GM04503 (cell line): ENCODE results near the gene KRT75.
"Not testable (repeated sequence)": the region's sequence is repeated elsewhere in the genome, so short reads cannot be mapped to it uniquely, and the experiment has no call there.

Experiments used
- DNase-seq: peaks from one replicate; pipeline ENCODE4 v3.0.0-alpha.2; 2012; ENCODE audit warnings: low read depth

KRT75 gene

DNA sequence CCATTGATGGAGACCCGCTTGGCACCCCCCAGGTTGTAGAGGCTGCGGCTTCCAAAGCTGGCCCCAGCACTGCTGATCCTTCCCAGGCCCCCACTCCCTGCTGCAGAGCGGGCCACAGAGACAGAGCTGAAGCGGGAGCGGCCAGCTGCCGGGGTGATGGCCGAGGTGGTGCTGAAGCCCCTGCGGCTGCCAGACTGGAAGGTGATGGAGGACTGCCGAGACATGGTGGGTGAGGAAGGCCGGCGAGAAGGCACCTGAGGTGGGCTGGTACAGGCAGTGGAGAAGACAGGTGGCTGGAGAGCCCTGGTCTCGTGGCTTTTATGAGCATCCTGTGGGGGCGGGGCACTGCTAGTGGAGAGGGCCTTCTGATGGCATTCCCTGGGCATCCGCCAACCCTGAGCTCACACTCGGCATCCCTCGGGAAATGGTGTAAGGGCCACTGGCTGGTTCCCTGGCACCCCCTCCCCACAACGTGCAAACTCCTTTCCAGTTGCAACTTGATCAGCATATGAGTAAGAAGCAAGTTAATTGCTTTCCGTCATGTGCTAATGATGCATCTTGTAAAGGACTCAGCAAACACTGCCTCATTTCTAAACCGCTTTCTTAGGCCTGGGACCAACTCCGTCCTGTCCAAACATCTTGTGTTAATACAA lies at the start of gene KRT75:
Gene KRT75 (minus strand): TSS at position 291 of the 653 bp plus-strand sequence. CDS start 67 bp downstream, at position 224.
- no peak for DNase-seq

DNA sequence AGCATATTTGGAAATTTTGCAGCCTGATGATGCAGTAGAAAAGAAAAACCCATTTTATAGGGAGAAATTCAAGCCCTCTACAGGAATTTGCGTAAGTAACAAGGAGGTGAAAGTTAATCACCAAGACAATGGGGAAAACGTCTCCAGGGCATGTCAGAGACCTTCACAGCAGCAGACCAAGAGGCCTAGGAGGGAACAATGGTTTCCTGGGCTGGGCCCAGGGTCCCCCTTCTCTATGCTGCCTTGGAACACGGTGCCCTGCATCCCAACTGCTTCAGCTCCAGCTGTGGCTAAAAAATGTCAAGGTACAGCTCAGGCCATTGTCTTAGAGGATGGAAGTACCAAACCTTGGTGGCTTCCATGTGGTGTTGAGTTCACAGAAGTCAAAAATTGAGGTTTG lies 45.9 kb upstream of the KRT75 start:
- no peak for DNase-seq

DNA sequence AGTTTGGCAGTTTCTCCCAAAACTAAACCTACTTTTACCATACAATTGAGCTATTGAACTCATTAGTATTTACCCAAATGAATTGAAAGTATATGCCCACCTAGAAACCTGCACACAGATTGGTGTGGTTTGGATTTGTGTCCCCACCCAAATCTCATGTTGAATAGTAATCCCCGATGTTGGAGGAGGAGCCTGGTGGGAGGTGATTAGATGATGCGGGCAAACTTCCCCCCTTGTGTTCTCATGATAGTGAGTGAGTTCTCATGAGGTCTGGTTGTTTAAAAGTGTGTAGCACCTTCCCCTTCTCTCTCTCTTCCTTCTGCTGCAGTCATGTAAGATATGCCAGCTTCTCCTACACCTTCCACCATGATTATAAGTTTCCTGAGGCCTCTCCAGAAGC lies 43.5 kb upstream of the KRT75 start:
- no peak for DNase-seq

DNA sequence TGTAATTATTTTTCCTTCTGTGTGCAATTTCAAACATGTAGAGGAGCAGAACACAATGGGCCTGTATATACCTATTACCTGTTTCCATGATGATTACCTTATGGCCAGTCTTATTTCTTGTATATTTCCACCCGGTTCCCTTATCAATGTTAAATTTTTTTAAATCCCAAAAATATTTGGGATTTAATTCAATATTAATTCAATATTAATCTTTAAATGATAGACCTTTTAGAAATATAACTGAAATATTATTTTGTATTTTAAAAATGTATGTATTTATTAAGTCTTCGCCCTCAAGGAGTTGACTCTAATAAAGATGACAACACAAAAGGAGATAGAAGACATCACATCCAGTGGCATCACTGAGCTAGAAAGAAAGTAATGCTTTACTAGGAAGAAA lies 40.0 kb upstream of the KRT75 start:
- DNase-seq, result no peak

DNA sequence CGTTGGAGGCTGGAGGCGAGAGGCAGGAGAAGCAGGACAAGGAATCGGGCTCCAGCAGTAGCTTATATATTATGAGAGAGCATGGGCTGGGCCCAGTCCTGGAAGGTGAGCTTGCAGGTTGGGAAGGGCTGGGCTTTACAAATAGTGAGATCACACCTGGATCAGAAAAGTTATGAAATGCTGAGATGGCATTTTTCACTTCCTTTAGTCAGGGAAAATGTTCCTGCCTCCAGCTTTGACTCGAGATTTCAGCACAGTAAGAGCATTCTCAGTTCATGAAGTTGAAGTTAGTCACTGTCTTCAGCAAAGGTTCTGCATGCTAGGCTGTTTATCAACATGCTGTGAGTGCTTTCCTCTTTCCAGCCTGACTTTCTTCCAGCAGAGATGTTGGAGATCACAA lies 39.6 kb upstream of the KRT75 start, which contains the start of gene KRT6C:
Gene KRT6C (minus strand): TSS at position 38 of the 400 bp plus-strand sequence. CDS start 68 bp downstream, outside the sequence.
- no peak for DNase-seq

DNA sequence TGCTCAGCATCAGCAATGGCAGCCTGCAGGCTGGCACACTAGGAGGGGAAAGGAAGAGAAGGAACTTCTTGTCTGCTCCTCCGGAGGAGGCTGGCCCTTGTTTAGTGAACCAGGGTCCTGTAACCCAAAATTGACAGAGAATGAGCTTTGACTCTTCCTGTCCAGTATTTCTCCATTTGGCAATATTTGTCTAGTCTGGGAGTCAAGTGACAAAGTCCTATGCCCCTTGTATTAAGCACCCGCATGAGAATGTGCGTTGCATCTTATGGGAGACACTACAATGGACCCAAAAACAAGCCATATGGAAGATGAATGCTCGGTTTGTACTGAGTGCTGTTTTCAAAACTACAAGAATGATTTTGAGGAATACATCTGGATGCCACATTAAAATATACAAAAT lies 35.7 kb upstream of the KRT75 start:
- no peak for DNase-seq

DNA sequence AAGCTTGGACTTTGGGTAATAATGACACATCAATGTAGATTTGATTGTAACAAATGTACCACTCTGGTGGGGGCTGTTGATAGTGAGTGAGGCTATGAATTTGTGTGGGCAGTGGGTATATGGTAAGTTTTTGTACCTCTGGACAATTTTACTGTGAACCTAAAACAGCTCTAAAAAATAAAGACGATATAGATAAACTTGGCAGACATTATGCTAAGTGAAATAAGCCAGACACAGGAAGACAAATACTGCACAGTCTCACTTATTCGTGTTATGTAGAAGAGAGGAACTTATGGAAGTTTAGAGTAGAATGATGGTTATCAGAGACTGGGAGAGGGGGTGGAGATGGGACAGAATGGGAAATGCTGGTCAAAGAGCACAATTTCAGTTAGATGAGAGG lies 30.7 kb upstream of the KRT75 start:
- DNase-seq, result no peak

DNA sequence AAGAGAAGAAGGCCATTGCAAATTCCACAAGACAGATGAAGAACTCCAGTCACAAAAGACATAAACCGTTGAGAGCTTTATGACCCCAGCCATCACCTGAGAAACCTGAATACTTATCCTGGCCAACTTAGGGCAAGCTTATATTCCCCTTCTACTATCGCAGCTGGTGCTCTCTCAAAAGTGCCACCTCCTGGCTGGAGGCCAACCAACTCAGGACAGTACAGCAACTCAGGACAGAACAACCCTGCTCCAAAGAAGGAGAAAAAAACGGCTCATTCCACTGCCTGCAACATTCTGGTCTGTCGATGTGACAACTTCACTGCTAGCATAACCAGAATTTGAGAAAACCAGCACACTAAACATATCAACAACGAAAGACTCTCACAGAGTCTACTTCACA lies 27.5 kb upstream of the KRT75 start:
- no peak for DNase-seq

DNA sequence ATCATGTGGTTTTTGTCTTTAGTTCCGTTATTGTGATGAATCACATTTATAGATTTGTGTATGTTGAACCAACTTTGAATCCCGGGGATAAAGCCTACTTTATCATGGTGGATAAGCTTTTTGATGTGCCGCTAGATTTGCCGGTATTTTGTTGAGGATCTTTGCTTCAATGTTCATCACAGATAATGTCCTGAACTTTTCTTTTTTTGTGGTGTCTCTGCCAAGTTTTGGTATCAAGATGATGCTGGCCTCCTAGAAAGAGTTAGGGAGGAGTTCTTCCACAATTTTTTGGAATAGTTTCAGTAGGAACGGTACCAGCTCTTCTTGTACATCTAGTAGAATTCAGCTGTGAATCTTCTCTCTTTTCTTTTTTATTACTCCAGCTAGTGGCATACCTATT lies 24.7 kb upstream of the KRT75 start:
- no peak for DNase-seq

DNA sequence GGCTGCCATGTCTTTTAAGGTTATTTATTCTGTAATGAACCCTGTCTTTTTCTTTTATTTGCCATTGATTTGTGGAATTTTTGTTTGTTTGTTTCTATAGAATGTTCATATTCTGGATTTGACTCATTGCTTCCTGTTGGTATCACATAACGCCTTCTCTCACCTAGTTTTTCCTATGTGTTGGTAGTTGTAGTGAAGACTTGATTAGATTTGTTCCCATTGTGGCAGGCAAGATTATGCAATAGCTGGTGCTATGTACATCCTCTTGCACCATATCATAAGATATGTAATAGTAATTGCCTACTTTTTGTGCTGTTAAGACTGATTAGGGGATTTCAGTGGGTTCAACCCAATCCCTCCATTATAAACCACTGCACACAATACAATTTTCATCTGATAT lies 21.6 kb upstream of the KRT75 start:
- DNase-seq, result no peak

DNA sequence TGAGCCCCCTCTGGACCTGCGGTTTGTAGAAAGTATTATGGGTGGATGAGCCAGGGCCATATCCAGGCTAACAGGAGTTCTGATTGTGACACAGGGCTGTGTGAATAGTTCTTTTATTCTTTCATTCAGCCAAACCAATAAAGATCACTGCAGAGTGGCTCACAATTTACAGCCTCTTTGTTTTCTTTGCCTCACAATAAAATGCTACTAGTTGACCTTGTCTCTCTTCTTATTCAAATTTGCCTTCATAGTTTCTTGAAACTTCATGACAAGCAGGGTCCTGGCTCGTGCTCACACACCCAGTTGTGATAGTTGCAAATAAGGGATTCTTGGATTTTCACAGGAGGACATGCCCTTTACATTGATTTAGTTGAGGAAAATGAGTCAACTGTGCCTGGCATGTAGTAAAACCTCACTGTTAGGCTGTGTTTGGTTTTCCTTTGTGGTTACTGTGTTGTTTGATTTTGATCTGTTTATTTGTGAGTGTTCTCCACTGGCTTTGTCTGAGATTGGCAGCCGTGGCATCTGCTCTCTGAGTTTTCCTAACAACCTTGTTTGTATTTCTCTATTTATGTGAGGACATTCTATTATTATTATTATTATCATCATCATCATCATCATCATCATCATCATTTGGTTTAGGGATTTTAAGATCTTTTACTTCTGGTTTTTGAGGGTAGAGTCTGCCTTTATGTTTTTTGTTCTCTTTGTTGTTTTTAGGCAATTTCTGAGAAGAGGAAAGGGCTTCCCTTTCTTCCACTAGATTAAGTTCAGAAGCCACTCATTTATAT lies 20.4 kb upstream of the KRT75 start:
- no peak for DNase-seq

DNA sequence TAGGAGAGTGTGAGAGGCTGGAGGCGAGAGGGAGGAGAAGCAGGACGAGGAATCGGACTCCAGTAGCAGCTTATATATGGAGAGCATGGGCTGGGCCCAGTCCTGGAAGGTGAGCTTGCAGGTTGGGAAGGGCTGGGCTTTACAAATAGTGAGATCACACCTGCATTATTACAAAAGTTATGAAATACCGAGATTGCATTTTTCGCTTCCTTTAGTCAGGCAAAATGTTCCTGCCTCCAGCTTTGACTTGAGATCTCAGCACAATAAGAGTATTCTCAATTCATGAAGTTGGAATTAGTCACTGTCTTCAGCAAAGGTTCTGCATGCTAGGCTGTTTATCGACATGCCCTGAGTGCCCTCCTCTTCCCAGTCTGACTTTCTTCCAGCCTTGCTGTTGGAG lies 17.9 kb upstream of the KRT75 start, which contains the start of gene KRT6B:
Gene KRT6B (minus strand): TSS at position 46 of the 400 bp plus-strand sequence. CDS start 68 bp downstream, outside the sequence.
- DNase-seq, result no peak

DNA sequence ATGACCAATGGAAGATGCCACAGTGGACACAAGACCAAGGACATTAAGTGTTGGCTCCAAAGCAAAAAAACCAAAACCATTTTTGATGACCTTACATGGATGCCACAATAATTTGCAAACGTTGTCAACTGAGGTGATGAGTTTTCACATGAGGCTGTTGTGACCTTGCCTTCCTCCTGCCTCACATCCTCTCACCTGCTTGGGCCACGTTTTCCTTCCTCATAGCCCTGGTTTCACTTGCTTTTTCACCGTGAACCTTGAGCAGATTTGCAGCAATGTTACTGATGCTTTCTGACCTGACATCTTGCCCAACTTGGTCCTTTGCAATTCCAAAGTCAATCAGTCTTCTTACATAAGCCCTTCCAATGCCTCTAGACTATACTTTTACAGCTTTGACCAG lies 14.1 kb upstream of the KRT75 start:
- DNase-seq, result no peak

DNA sequence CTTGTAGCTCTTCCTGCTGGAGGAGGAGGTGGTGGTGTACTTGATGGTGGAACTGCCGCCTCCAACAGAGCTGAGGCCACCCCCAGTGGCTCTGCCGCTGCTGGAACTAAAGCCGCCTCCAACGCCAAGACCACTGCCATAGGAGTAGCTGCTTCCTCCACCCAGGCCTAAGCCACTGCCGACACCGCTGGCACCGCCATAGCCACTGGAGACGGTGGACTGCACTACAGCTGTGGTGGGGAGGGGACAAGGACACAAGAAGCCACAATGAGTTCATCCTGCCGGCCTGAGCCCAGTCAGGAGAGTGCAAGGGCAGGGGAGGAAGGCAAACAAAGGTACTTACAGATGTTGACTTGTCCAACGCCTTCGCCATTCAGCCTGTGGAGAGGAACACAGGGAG lies 13.0 kb upstream of the KRT75 start:
- not testable (repeated sequence) for DNase-seq

DNA sequence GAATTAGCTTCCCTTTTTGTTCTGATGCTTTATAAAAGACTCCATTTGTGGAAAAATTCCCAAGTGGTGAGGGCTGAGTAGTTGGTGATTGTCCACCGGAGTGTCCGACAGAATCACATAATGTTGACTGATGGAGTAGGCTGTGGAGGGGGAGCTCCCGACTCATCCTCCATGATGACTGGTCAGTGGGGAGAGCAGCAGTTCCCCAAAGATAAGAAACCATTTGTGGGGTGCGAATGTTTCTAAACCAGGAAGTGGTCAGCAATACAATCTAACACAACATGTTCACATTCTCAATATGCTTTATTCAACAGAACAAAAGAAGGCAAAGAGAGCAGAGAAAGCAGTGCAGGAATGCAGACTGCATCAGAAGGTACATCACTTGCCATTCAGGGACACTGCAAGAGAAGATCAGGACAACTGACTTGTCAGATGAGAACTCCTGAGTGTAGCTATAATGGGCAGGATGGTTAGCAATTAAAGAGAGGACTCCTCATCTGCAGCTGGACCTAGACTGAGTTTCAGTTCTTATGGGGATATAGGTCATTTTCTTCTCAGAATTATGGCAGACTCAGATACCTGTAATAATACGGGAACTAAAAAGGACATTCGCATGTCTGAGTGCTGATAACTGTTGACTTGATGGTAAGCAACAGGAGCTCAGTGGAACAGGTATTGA lies 12.3 kb upstream of the KRT75 start:
- no peak for DNase-seq

DNA sequence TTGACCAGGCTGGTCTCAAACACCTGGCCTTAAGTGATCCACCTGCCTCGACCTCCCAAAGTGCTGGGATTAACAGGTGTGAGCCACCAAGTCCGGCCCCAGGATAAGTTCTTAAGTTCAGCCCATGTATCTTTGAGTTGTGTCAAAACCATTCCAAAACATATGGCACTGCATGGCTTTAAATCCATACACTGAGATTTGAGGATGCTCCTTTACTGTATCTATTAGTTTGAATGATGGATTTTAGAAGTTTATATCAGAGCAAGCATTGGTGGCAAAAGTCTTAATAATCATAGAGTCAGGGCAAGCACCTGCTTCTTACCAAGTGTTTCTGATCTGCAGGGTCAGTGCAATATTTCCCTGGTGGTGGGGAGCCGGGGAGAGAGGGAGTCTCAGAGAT lies 11.7 kb upstream of the KRT75 start:
- no peak for DNase-seq

DNA sequence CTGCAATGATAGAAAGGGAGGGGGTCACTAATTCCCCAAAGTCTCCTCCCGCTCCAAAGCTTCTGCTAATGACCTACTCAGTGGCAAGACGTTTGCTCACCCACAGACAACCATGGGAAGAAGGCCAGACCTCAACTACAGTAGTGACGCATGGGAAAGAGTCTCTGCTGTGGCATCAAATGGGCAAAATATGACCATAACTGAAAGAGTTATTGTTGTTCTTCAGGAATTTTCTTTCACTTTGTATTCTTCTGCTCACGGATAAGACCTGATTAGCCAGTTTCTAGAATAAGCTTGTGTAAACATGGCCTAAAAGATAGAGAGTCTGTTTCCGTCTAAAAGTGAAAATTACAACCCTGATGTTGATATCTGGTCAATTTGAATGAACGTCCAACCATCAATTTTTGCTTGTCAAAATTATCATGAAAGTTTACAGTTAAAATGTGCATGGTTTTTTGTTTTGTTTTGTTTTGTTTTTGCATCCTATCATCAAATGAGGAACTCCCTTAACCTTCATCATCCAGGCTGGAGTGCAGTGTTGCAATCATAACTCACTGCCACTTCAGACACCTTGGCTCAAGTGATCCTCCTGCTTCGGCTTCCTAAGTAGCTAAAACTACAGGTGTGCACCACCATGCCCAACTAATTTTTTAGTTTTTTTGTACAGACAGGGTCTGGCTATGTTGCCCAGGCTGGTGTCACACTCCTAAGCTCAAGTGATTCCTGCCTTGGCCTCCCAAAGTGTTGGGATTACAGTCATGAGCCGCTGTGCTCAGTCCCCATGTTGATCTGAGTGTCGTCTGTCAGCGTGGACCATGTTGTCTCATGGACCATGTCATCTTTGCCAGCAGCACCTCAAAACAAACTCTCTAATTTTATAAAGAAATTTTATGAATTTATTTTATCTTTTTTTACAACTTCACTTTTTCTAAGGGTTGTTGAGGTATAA lies 10.8 kb upstream of the KRT75 start:
- no peak for DNase-seq

DNA sequence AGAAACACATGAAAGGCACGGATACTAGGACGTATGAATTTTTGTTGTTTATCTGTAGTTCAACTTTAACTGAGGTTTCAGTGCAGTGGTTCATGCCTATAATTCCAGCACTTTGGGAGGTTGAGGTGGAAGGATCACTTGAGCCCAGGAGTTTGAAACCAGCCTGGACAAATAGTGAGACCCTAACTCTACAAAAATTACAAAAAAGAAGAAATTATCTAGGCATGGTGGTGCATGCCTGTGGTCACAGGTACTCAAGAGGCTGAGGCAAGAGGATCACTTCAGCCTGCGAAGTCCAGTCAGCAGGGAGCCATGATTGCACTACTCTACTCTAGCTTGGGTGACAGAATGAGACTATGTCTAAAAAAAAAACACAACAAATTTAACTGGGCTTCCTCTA lies 9.8 kb upstream of the KRT75 start:
- DNase-seq, result no peak

DNA sequence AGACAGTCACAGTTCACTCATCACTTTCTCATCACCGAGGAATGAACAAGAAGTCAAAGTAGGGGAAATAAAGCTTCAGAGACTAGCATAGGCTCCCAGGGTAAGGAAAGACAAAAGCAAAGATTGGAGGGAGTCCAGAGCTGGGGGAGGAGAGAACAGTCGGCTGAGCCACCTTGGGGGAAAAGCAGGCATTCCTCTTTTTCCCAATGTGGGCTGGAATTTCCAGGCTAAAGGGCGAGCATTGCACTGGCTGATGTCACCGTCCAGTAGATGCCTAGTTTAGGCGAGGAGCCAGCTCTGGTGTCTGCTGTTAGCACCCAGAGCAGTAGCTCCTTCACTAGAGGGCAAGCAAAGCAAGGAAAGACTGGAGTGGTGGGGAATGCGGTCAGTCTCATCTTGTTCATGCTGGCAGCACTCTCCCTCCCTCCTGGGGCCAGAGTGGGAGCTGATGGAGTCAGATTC lies 8.5 kb upstream of the KRT75 start:
- DNase-seq, result peak; percentile 50

DNA sequence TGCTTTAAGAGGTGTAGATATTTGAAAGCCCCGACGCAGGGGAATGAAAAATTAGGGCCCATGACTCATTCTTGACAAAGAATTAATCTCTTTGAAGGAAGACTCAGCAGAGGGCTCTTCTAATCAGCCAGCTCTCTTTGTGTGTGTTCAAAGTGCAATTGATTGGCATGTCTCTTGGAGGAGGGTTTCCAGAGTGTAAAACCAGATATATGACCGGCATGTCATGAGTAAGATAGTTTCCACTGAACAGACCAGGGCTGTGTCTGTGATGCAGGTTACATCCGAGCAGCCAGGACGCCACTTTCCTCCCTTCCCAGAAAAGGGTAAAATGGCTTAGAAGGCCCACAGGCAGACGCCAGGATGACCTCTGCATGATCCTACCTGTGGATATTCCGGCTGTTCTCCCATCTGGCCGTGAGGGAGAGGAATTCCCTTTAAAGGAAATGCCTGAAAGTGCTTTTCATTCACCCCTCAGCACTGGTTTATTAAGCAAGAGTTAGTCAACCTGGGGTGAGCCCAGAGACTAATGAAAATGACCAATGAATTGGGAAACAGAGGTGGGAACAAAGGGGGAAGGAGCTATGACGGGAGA lies 7.2 kb upstream of the KRT75 start:
- DNase-seq, result no peak

DNA sequence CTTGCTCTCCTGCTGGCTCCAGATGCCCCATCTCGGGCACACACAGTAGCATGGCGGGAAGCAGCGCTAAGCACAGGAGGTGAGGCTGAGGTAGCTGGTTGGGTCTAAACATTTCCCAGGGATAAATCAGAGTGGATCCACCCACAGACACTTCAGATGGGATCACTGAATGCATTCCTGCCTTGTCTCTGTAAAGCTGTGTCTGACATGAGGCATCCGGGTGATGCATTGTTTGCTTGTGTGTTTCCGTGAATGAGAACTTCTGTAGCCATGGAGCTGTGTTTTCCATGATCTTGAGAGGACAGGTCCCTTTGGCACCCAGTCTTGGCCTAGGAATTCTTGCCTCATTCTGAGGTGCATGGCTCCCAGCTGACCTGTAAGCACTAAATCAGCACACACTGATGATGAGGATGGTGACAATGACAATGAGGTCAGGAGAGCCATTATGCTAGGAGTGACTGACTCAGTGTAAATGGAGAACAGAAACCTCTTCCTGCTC lies 6.7 kb upstream of the KRT75 start:
- DNase-seq, result peak; percentile 60
